ENCODE results near the gene MTERF4.

Gene MTERF4

DNA sequence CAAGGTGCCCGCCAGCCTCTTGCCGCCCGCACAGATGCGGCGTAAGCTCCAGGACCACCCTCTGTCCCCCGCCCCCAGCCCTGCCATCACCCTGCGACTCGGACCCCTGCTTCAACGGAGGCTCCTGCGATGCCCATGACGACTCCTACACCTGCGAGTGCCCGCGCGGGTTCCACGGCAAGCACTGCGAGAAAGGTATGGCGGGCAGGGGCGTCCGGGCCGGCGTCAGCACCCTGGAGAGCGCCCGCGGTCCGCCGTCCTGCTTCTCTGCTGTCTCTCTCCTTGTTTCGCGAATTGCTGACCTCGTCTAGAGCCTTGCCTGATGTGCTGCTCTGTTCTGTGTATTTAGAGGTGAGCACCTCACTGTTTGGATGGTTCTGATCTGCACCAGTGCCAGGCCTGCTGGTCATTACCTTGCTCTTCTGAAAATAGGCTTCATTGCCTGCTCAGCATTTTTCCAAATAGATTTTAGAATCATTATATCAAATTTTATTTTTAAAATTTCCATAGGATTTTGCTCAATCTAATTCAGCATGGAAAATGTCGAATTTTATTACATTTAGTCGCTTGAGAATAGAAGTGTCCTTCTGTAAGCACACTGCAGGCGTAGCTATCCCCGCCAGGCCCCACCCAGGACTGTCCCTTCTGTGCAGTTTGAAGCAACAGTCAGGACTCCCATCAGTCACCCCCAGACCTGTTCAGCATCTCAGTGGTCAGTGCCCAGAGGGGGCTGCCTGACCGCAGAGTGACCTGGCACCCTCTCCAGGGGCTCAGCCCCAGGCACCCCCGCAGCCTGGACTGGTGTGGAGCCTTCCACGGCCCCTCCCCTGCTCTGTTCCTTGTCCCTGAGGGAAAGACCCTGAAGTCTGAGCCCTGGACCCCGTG, 52.1 kb downstream of the MTERF4 start:
- DNase-seq (ENCODE audit: low read depth), result peak; percentile 18

DNA sequence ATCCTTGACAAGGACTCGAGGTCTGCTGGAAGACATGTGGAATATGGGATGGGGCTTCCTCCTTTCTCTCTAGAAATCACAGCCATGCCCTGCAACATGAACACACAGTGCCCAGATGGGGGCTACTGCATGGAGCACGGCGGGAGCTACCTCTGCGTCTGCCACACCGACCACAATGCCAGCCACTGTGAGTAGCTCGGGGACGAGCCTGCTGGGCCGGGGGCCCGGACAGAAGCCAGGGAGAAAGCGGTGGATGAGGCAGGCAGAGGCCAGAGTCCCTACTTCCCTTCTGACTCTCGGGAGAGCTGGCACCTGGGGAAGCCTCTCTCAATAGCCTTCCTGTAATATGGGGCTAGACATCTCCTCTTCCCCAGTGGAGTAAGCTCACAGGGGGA, 53.1 kb downstream of the MTERF4 start:
- DNase-seq (ENCODE audit: low read depth), result no peak

DNA sequence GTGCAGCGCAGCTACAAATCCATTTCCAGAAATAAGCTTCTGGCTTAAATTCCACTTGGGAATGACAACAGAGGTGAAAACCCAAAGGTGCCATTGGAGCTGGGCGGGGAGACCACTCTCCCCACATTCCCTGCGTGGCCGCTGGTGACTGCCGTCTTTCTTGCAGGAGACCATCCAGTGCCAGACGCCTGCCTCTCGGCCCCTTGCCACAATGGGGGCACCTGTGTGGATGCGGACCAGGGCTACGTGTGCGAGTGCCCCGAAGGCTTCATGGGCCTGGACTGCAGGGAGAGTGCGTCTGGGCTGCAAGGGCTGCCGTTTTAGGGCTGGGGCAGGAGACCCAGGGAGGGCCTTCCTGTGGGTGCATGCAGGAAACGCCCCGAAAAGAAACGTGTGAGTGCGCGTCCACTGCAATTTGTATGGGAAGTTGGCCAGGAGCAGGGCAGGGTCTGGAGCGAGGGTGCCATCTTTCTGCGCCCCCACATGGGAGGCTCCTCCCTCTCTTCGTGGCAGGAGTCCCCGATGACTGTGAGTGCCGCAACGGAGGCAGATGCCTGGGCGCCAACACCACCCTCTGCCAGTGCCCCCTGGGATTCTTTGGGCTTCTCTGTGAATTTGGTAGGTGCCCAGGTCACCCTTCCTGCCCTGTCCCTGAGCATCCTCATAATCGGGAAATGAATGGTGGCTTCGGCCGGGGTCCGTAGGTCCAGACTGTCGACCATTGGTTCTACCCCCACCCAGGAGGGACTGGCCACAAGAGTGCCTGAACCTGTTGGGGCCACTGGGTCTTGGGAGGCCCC, 53.7 kb downstream of the MTERF4 start:
- DNase-seq (ENCODE audit: low read depth), result no peak

DNA sequence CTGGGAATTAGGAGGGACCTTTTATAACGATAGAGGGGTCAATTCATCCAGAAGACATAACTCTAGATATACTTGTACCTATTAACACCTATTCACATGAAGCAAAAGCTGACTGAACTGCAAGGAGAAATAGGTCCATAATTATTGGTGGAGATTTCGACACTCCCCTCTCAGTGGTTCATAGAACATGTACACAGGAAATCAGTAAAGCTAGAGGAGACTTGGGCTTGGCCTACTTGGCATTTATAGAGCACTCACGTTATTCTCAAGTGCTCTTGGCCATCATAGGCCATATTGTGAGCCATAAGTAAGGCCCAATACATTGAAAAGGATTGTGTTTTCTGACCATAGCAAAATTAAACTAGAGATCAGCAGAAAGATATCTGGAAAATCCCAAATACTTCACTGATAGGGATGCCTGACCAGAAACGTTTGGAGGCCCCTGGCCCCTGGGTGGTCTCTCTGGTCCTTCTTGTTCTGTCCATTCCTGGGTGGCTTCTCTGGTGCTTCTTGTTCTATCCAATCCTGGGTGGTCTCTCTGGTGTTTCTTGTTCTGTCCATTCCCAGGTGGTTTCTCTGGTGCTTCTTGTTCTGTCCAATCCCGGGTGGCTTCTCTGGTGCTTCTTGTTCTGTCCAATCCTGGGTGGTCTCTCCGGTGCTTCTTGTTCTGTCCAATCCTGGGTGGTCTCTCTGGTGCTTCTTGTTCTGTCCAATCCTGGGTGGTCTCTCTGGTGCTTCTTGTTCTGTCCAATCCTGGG, 54.7 kb downstream of the MTERF4 start:
- DNase-seq (ENCODE audit: low read depth), result peak; percentile 15

All from iris pigment epithelial cell (primary cell).